MCF 10A (cell line): ENCODE results near the gene CITED4. TPM values are rescaled to one million over a fixed set of nuclear protein-coding genes. Genes with fewer than 3 reads are reported as not detected.
A peak's percentile ranks its signal among the peaks of the same experiment; 100 is the strongest.

Experiments used
- BruUV-seq: library from RNA; stranded (reverse); fragments of 400-500 nt; replicated peaks from 2 replicates; lab custom pipeline; 2021; lab: Mats Ljungman, UMichigan
- CTCF ChIA-PET: fragments of 300-600 bp; sonication (Branson Sonifier 250); formaldehyde crosslinking; extraction: SDS; loops from one replicate; lab custom pipeline; 2021; ENCODE audit warnings: antibody characterized with exemption, inconsistent platforms; lab: Yijun Ruan, JAX
- POLR2A ChIA-PET: fragments of 300-600, 350-650 bp; sonication (Branson Sonifier 250); formaldehyde crosslinking; extraction: SDS; loops from one replicate; lab custom pipeline; 2020; ENCODE audit warnings: antibody characterized with exemption, inconsistent platforms; lab: Yijun Ruan, JAX
- DNase-seq: peaks from one replicate; pipeline ENCODE4 v3.0.0-alpha.2; 2018; ENCODE audit not compliant: unreplicated experiment
- H3K27ac Mint-ChIP-seq: one replicate; pipeline ENCODE4 v1.8.0; 2022; ENCODE audit warnings: mild to moderate bottlenecking, low read depth, mixed read lengths; ENCODE audit not compliant: unreplicated experiment
- H3K27me3 Mint-ChIP-seq: one replicate; pipeline ENCODE4 v1.8.0; 2022; ENCODE audit warnings: mixed read lengths; ENCODE audit not compliant: insufficient read depth, unreplicated experiment
- H3K36me3 Mint-ChIP-seq: one replicate; pipeline ENCODE4 v1.8.0; 2022; ENCODE audit warnings: mild to moderate bottlenecking, moderate library complexity, mixed read lengths; ENCODE audit not compliant: insufficient read depth, unreplicated experiment
- H3K4me1 Mint-ChIP-seq: one replicate; pipeline ENCODE4 v1.8.0; 2022; ENCODE audit warnings: mixed read lengths; ENCODE audit not compliant: insufficient read depth, unreplicated experiment
- H3K4me3 Mint-ChIP-seq: one replicate; pipeline ENCODE4 v1.8.0; 2022; ENCODE audit warnings: mild to moderate bottlenecking, moderate library complexity, mixed read lengths; ENCODE audit not compliant: unreplicated experiment
- H3K9me3 Mint-ChIP-seq: one replicate; pipeline ENCODE4 v1.8.0; 2022; ENCODE audit warnings: mixed read lengths; ENCODE audit not compliant: unreplicated experiment
- CTCF ChIP-seq: fragments of 200-600 bp; IDR thresholded peaks from one replicate; pipeline ENCODE4 v1.8.0; 2022; ENCODE audit warnings: antibody characterized with exemption, mild to moderate bottlenecking; ENCODE audit not compliant: unreplicated experiment
- intact Hi-C: fragments of 100-400 bp; cut with micrococcal nuclease; formaldehyde crosslinking; loops from 2 replicates; pipeline ENCODE4 v1.14.1; 2022
- total RNA-seq: library from RNA; stranded (reverse); gene quantifications from 2 replicates; pipeline ENCODE4 v1.2.3, GENCODE V29; 2022

The CITED4 gene
- total RNA-seq, 1 experiment from 2014 or later = 43.5 TPM

DNA sequence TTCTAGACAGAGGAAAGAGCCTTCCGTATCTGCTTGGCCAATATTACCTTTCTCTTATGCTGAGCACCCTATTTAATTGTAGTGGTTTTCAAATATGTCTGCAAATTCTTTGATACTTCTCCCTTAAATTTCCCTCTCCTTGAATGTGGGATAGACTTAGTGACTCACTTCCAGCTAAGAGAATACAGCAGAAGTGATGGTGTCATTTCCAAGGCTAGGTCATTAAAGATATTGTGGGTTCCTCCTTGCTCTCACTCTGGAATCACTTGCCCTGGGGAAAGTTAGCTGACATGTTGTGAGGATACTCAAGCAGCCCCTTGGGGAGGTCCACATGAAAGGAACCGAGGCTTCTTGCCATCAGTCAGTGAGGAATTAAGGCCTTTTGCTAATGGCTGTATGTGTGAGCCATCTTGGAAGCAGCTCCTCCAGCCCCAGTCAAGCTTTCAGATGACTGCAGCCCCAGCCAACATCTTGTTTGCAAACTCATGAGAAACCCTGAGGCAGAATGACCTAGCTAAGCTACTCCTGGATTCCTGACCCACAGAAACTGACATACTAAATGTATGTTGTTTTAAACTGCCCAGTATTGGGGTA lies 8.1 kb upstream of the CITED4 start:
- H3K27ac Mint-ChIP-seq = no peak overlapping the region
- H3K9me3 Mint-ChIP-seq = no peaks in the 10 kb centered on the region
- ChIA-PET POLR2A (no interaction called here), CTCF (interaction anchor here (0.6 to 0.9 kb wide), 4 partner anchors 12 to 1419 kb away, joined by 3 to 4 read pairs (median 3); no protein-coding TSS in a partner anchor)
- no peak overlapping the region for H3K4me3 Mint-ChIP-seq
- peaks cover 6% of the 10 kb centered on the region for H3K36me3 Mint-ChIP-seq
- H3K4me1 Mint-ChIP-seq = peaks cover 27% of the 10 kb centered on the region
- intact Hi-C loops = no loop called here
- H3K27me3 Mint-ChIP-seq = no peaks in the 10 kb centered on the region
- no peak for TF ChIP-seq CTCF
- no TSS peak for BruUV-seq
- no peak for DNase-seq

- ChIA-PET CTCF (interaction anchor here (0.5 to 1.8 kb wide), 7 partner anchors 8 to 593 kb away, joined by 4 to 7 read pairs (median 5); no protein-coding TSS in a partner anchor), POLR2A (interaction anchor here (0.7 to 2.2 kb wide), 10 partner anchors 10 to 117 kb away, joined by 3 to 12 read pairs (median 4); partner anchors contain the start of gene CTPS1)
- Mint-ChIP-seq H3K27ac (peak overlapping the region; percentile 77), H3K9me3 (no peaks in the 10 kb centered on the region), H3K4me3 (no peak overlapping the region), H3K4me1 (peaks cover 28% of the 10 kb centered on the region), H3K36me3 (peaks cover 6% of the 10 kb centered on the region), H3K27me3 (no peaks in the 10 kb centered on the region)
- intact Hi-C loops = no loop called here
- DNase-seq = peak; percentile 83
- BruUV-seq = no TSS peak
- no peak for TF ChIP-seq CTCF
These were observed 6.0 kb upstream of the CITED4 start for GRCh38 chr1:40868051-40868723.

- intact Hi-C loops = loop anchor here (1.0 kb wide), 2 partner anchors 83 to 88 kb away; no protein-coding TSS in a partner anchor
- H3K36me3 Mint-ChIP-seq = peaks cover 6% of the 10 kb centered on the region
- no peaks in the 10 kb centered on the region for H3K27me3 Mint-ChIP-seq
- no peak for DNase-seq
- POLR2A ChIA-PET = interaction anchor here (0.6 to 3.0 kb wide), 21 partner anchors 8 to 447 kb away, joined by 3 to 26 read pairs (median 5); partner anchors contain the start of genes CTPS1 and ZFP69B
- TF ChIP-seq CTCF = no peak
- CTCF ChIA-PET = interaction anchor here (0.6 to 19.7 kb wide), 5 partner anchors 8 to 86 kb away, joined by 4 to 609 read pairs (median 8); no protein-coding TSS in a partner anchor
- no peaks in the 10 kb centered on the region for H3K9me3 Mint-ChIP-seq
- H3K4me3 Mint-ChIP-seq = peak overlapping the region; percentile 88
- peaks cover 28% of the 10 kb centered on the region for H3K4me1 Mint-ChIP-seq
- BruUV-seq = no TSS peak
- peak overlapping the region; percentile 88 for H3K27ac Mint-ChIP-seq
These were observed 749 bp downstream of the CITED4 start for GRCh38 chr1:40861224-40862003.
